ENCODE data around the gene FNDC5.
A peak's percentile ranks its signal among the peaks of the same experiment; 100 is the strongest.

Gene FNDC5

GRCh38 chr1:32897082-32898049 is 26.7 kb upstream of the FNDC5 start:
- no peak for DNase-seq

GRCh38 chr1:32896451-32896850 is 25.7 kb upstream of the FNDC5 start:
- DNase-seq: no peak

GRCh38 chr1:32895325-32896215 is 24.9 kb upstream of the FNDC5 start:
- DNase-seq: no peak

GRCh38 chr1:32894681-32895080 is 24.0 kb upstream of the FNDC5 start:
- no peak for DNase-seq

GRCh38 chr1:32894019-32894600 is 23.4 kb upstream of the FNDC5 start:
- no peak for DNase-seq

GRCh38 chr1:32893198-32894018 is 22.7 kb upstream of the FNDC5 start:
- peak; percentile 74 for DNase-seq

- DNase-seq: peak; percentile 74
Observed at GRCh38 chr1:32892368-32893197, 21.9 kb upstream of the FNDC5 start.

GRCh38 chr1:32891630-32892029 is 20.9 kb upstream of the FNDC5 start:
- no peak for DNase-seq

GRCh38 chr1:32891241-32891570 is 20.5 kb upstream of the FNDC5 start:
- DNase-seq: no peak

- no peak for DNase-seq
Observed at GRCh38 chr1:32890516-32891240, 20.0 kb upstream of the FNDC5 start.

- DNase-seq: no peak
Observed at GRCh38 chr1:32889731-32890278, 19.1 kb upstream of the FNDC5 start.

GRCh38 chr1:32888677-32889420 is 18.1 kb upstream of the FNDC5 start:
- no peak for DNase-seq

GRCh38 chr1:32888134-32888533 is 17.4 kb upstream of the FNDC5 start:
- no peak for DNase-seq

GRCh38 chr1:32887623-32888022 is 16.9 kb upstream of the FNDC5 start:
- no peak for DNase-seq

- DNase-seq: no peak
Observed at GRCh38 chr1:32886828-32887414, 16.2 kb upstream of the FNDC5 start.

- DNase-seq: no peak
Observed at GRCh38 chr1:32886004-32886827, 15.5 kb upstream of the FNDC5 start, which contains the start of gene HPCA. Gene HPCA, plus strand, starts transcription at chr1:32886491. Its CDS starts 2,408 bp downstream, at chr1:32888899.

GRCh38 chr1:32885676-32886003 is 14.9 kb upstream of the FNDC5 start:
- no peak for DNase-seq

- DNase-seq: peak; percentile 25
Observed at GRCh38 chr1:32884726-32885125, 14.0 kb upstream of the FNDC5 start.

- no peak for DNase-seq
Observed at GRCh38 chr1:32884032-32884372, 13.3 kb upstream of the FNDC5 start.
